Lower leg skin (tissue), 4 donors: ENCODE measurements around the gene METAP1D. TPM values are rescaled to one million over a fixed set of nuclear protein-coding genes. Genes with fewer than 3 reads are reported as not detected.

ENCODE experiments used
- DNase-seq, 2 donors: peaks; one replicate each; pipeline ENCODE4 v3.0.0-alpha.2; 2019; ENCODE audit warnings: low spot score in 2 of 2
- H3K4me3 ChIP-seq: fragments of 200-600 bp; sonication (generic); 2 replicates; pipeline ENCODE4 v1.5.1; 2017; ENCODE audit warnings: mild to moderate bottlenecking, low read depth; ENCODE audit not compliant: poor library complexity, severe bottlenecking
- CTCF ChIP-seq, 3 donors: fragments of 450-650 bp; IDR thresholded peaks; one replicate each; pipeline ENCODE4 v1.5.1; 2016; ENCODE audit warnings: antibody characterized with exemption in 3 of 3, mild to moderate bottlenecking in 3 of 3, moderate library complexity in 2 of 3
- POLR2A ChIP-seq, 2 donors: fragments of 450-650 bp; IDR thresholded peaks; one replicate each; pipeline ENCODE4 v1.6.1; 2016 to 2017; ENCODE audit warnings: antibody characterized with exemption in 2 of 2, mild to moderate bottlenecking in 1 of 2, moderate library complexity in 1 of 2
- WGBS, 2 donors: methylation state at CpG; one replicate each; pipeline ENCODE4 v1.1.5; 2018; 5-methylcytosine and 5-hydroxymethylcytosine counted together
- intact Hi-C: fragments of 100-400 bp; cut with DNase I; formaldehyde crosslinking; loops from one replicate; pipeline ENCODE4 v1.15.0; 2023; ENCODE audit warnings: low total_unique reads
- total RNA-seq, 4 donors: library from RNA; depleted of rRNA; stranded (reverse); fragments of >200 nt; gene quantifications; one replicate each; pipeline ENCODE4 v1.1.0, GENCODE V29; 2016

METAP1D gene
- total RNA-seq, 4 donors from 2014 or later: 3.1 to 5.4 (median 4.5) TPM

- H3K4me3 ChIP-seq: peak overlapping the region; percentile 24
- WGBS, 2 donors: 1% methylated on average over 33 to 34 of the region's 36 CpGs
- DNase-seq: peak in 1 of 2 donors; percentile 87
- intact Hi-C loops: loop anchor here (5.0 to 10.0 kb wide), 2 partner anchors 290 to 397 kb away; no protein-coding TSS in a partner anchor
- TF ChIP-seq POLR2A (IDR thresholded peaks at IDR 0.05) (no peak), CTCF (IDR thresholded peaks at IDR 0.05) (no peak)
These were observed 102.2 kb downstream of the METAP1D start for GRCh38 chr2:172101821-172102390.

GRCh38 chr2:172102391-172103359, 102.9 kb downstream of the METAP1D start, which contains the start of gene DLX2:
DLX2 (minus strand) TSS chr2:172102900; CDS start chr2:172102538, 362 bp downstream.
- intact Hi-C loops: loop anchor here (5.0 to 10.0 kb wide), 2 partner anchors 290 to 398 kb away; no protein-coding TSS in a partner anchor
- DNase-seq: peak; percentile 74 to 95
- WGBS, 2 donors: 1% methylated on average over 56 to 63 of the region's 74 CpGs
- TF ChIP-seq CTCF (IDR thresholded peaks at IDR 0.05) (no peak), POLR2A (IDR thresholded peaks at IDR 0.05) (no peak)
- peak within 1 kb of the TSS; percentile 24 for H3K4me3 ChIP-seq

GRCh38 chr2:172103471-172104272, 103.9 kb downstream of the METAP1D start:
- peak in 1 of 2 donors; percentile 96 for DNase-seq
- intact Hi-C loops: loop anchor here (5.0 to 10.0 kb wide), 2 partner anchors 291 to 399 kb away; no protein-coding TSS in a partner anchor
- H3K4me3 ChIP-seq: no peak overlapping the region
- 3 to 5% methylated on average over 25 of the region's 25 CpGs for WGBS, 2 donors
- TF ChIP-seq POLR2A (IDR thresholded peaks at IDR 0.05): no peak
- peak in 1 of 3 donors; percentile 69 for TF ChIP-seq CTCF (IDR thresholded peaks at IDR 0.05)

- WGBS, 2 donors: 23 to 27% methylated on average over 23 of the region's 23 CpGs
- H3K4me3 ChIP-seq: no peak overlapping the region
These were observed 105.8 kb downstream of the METAP1D start for GRCh38 chr2:172105471-172106107.

More at GRCh38 chr2:172105471-172106107, 105.8 kb downstream of the METAP1D start:
- intact Hi-C loops: loop anchor here (10.0 kb wide), 1 partner anchor 401 kb away; no protein-coding TSS in a partner anchor
- no peak for DNase-seq
- TF ChIP-seq POLR2A (IDR thresholded peaks at IDR 0.05) (no peak), CTCF (IDR thresholded peaks at IDR 0.05) (no peak)
